ENCODE results near the gene UGT2A1. TPM values are rescaled to one million over a fixed set of nuclear protein-coding genes. Genes with fewer than 3 reads are reported as not detected.

The UGT2A1 gene
- total RNA-seq, 1 donor from 2014 or later = not detected

DNA sequence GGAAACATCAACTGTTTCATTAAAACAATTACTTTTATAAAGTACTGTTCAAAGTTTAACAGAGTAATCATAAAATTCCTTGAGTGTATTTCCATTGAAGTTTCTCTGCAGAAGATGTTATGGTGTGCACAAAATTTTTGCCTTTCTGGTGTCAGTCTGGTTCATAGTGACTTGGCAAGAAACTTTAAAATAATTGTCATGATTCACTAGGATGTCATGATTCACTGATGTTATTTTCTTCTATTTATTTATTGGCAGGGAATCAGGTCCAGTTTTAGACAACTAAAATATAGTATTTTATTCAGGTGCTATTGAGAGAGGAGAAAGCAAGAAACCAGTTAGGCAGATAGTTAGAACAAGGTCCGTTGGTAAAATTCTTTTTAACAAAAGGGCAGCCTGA, 3.8 kb downstream of the UGT2A1 start:
- DNase-seq (ENCODE audit: low read depth) (peak; percentile 75), FAIRE-seq (no peak)
- TF ChIP-seq, protein P1, sequence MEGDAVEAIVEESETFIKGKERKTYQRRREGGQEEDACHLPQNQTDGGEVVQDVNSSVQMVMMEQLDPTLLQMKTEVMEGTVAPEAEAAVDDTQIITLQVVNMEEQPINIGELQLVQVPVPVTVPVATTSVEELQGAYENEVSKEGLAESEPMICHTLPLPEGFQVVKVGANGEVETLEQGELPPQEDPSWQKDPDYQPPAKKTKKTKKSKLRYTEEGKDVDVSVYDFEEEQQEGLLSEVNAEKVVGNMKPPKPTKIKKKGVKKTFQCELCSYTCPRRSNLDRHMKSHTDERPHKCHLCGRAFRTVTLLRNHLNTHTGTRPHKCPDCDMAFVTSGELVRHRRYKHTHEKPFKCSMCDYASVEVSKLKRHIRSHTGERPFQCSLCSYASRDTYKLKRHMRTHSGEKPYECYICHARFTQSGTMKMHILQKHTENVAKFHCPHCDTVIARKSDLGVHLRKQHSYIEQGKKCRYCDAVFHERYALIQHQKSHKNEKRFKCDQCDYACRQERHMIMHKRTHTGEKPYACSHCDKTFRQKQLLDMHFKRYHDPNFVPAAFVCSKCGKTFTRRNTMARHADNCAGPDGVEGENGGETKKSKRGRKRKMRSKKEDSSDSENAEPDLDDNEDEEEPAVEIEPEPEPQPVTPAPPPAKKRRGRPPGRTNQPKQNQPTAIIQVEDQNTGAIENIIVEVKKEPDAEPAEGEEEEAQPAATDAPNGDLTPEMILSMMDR (IDR thresholded peaks at IDR 0.05; ENCODE audit: insufficient read depth, low read length, severe bottlenecking) = no peak
- Histone ChIP-seq H3K4me3 (ENCODE audit: low read depth, low read length) (no peak overlapping the region), H3K27me3 (ENCODE audit: control insufficient read depth, insufficient read depth, low read length) (no peaks in the 10 kb centered on the region), H3K36me3 (ENCODE audit: control insufficient read depth, insufficient read depth, low read length) (no peaks in the 10 kb centered on the region)

DNA sequence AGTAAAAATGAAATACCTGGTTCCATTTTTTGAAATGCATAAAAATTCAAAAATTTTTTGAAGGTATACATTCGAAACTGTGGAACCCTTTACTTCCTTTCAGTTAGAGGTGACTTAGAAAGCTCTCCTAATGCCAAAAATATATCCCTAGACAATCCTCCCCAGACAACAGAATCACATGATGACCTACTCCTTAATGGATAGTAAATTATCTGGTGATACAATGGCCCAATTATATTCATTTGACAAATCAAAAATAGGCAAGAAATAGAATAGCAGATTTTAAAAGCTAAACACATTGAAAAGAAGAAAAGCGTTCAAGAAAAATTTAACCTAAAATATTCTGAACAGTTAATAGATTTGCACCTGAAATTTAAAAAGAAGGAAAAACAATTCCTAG, 10.1 kb downstream of the UGT2A1 start:
- Histone ChIP-seq H3K4me3 (ENCODE audit: low read depth, low read length) (no peak overlapping the region), H3K36me3 (ENCODE audit: control insufficient read depth, insufficient read depth, low read length) (no peaks in the 10 kb centered on the region), H3K27me3 (ENCODE audit: control insufficient read depth, insufficient read depth, low read length) (no peaks in the 10 kb centered on the region)
- DNase-seq (ENCODE audit: low read depth) (no peak), FAIRE-seq (no peak)
- TF ChIP-seq, protein P1 (IDR thresholded peaks at IDR 0.05; ENCODE audit: insufficient read depth, low read length, severe bottlenecking) = no peak

DNA sequence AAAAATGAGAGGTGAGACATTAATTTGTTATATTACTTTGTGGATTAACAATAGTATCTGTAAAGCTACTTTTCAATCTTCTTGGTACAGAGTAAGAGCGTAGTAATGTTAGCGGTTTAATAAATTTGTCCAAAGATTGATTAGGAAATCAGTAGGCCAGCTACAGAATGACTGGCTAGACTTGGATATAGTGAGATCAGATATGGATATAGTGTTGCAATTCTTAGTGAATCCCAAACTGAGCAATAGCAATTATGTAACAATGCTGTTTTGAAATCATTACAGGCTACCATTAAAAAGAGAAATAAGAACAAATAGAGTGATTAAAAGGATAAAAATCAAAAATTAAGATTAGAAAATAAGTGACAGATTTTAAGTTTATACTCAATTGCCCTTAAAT, 12.8 kb downstream of the UGT2A1 start:
- H3K4me3 ChIP-seq (ENCODE audit: low read depth, low read length) = no peak overlapping the region
- no peaks in the 10 kb centered on the region for H3K27me3 ChIP-seq (ENCODE audit: control insufficient read depth, insufficient read depth, low read length)
- TF ChIP-seq, protein P1 (IDR thresholded peaks at IDR 0.05; ENCODE audit: insufficient read depth, low read length, severe bottlenecking) = no peak
- peak; percentile 50 for DNase-seq (ENCODE audit: low read depth)
- no peak for FAIRE-seq
- no peaks in the 10 kb centered on the region for H3K36me3 ChIP-seq (ENCODE audit: control insufficient read depth, insufficient read depth, low read length)

DNA sequence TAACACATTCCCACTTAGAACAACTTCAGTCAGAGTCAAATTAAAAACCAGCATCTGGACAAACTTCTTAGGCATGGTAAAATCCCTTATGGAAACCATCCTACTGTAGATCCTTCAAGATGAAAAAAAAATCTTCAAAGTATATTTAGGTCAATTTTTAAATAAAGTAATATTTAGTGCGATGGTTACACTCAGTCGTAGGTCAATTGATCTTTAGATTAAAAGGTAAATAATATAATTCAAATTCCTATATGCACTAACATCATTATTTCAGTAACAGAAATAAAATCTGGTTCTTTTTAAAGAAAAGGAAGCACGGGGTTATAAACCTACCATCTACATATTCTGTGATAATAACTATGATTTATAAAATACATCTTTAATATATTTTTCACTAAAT, 13.5 kb downstream of the UGT2A1 start, which contains the start of gene UGT2A2:
TSS of gene UGT2A2 (minus strand) at position 101 of the 400 bp plus-strand sequence. CDS start at position 99, 2 bp downstream.
- DNase-seq (ENCODE audit: low read depth) = no peak
- H3K27me3 ChIP-seq (ENCODE audit: control insufficient read depth, insufficient read depth, low read length) = no peaks in the 10 kb centered on the region
- FAIRE-seq = no peak
- no peaks in the 10 kb centered on the region for H3K36me3 ChIP-seq (ENCODE audit: control insufficient read depth, insufficient read depth, low read length)
- H3K4me3 ChIP-seq (ENCODE audit: low read depth, low read length) = no peak within 1 kb of the TSS
- TF ChIP-seq, protein P1 (IDR thresholded peaks at IDR 0.05; ENCODE audit: insufficient read depth, low read length, severe bottlenecking) = no peak

DNA sequence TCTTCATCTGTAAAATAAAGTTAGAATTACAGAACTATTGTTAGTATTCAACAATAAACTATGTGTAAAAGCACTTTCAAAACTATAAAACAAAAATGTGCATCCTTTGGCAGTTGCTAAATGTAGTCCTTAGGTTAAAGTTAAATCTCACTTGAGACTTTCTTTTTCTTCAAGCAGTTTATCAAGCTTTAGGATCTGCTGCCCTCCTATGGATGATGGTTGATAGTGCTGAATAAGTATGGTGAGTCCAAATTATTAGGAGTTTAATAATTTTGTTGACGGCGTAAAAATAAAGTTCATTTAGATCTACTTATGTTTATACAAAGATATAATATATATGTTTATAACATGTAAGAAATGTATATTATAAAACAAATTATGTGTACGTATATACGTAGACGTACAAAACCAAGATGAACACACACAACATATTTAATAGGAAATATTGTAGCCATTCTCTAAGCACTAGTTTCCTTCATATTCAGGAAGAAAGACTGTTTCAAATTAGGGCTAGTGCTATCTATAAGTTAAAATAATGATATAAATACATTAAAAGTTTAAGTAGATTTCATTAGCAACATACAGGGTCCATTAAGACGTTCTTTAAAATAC, 35.9 kb downstream of the UGT2A1 start:
- Histone ChIP-seq H3K36me3 (ENCODE audit: control insufficient read depth, insufficient read depth, low read length) (no peaks in the 10 kb centered on the region), H3K4me3 (ENCODE audit: low read depth, low read length) (no peak overlapping the region), H3K27me3 (ENCODE audit: control insufficient read depth, insufficient read depth, low read length) (no peaks in the 10 kb centered on the region)
- FAIRE-seq (no peak), DNase-seq (ENCODE audit: low read depth) (peak; percentile 59)
- TF ChIP-seq, protein P1 (IDR thresholded peaks at IDR 0.05; ENCODE audit: insufficient read depth, low read length, severe bottlenecking) = peak; percentile 36

DNA sequence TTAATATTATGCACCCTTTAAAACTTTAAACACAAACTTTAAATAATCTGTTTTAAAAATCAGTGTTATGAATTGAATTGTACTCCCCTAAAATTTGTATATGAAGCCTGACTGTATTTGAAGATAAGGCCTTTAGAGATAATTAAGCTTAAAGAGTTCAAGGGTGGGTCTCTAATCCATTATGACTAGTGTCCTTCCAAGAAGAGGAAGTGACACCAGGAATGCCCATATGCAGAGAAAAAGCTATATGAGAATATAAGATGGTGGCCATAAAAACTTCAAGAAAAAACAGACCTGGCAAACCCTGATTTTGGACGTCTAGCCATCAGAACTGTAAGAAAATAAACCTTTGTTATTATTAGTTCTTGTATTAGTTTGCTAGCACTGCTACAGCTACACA, 42.6 kb downstream of the UGT2A1 start:
- Histone ChIP-seq H3K27me3 (ENCODE audit: control insufficient read depth, insufficient read depth, low read length) (no peaks in the 10 kb centered on the region), H3K36me3 (ENCODE audit: control insufficient read depth, insufficient read depth, low read length) (no peaks in the 10 kb centered on the region), H3K4me3 (ENCODE audit: low read depth, low read length) (no peak overlapping the region)
- no peak for DNase-seq (ENCODE audit: low read depth)
- TF ChIP-seq, protein P1 (IDR thresholded peaks at IDR 0.05; ENCODE audit: insufficient read depth, low read length, severe bottlenecking) = no peak
- no peak for FAIRE-seq
